HG02973 (cell line): ENCODE data around the gene CYP46A1.

Source experiments
- ATAC-seq: cut with Tn5 transposase; IDR thresholded peaks from one replicate; pipeline ENCODE4 v1.9.1; 2021; ENCODE audit warnings: moderate library complexity; ENCODE audit not compliant: unreplicated experiment

Gene CYP46A1

GRCh38 chr14:99774556-99775307, 90.6 kb downstream of the CYP46A1 start:
- no peak for ATAC-seq

GRCh38 chr14:99775351-99775750, 91.3 kb downstream of the CYP46A1 start:
- no peak for ATAC-seq
